Epithelial cell of proximal tubule (primary cell): ENCODE measurements around the gene DSN1. TPM values are rescaled to one million over a fixed set of nuclear protein-coding genes. Genes with fewer than 3 reads are reported as not detected.

Source experiments
- DNase-seq: peaks from one replicate; pipeline ENCODE4 v3.0.0-alpha.2; 2011; ENCODE audit warnings: low read depth
- H3K4me3 ChIP-seq: 2 replicates; pipeline ENCODE4 v1.5.1; 2011; ENCODE audit warnings: low read depth, mild to moderate bottlenecking, low read length
- CTCF ChIP-seq: conservative IDR thresholded peaks from 2 replicates; pipeline ENCODE4 v1.5.1; 2012; ENCODE audit warnings: low read depth, mild to moderate bottlenecking, low read length
- total RNA-seq: library from RNA; depleted of rRNA; stranded (reverse); fragments of >200 nt; gene quantifications from 2 replicates; pipeline ENCODE4 v1.2.3, GENCODE V29; 2015

Gene DSN1
- total RNA-seq, 1 donor from 2014 or later: 19.8 TPM

- TF ChIP-seq CTCF: no peak
- no peak overlapping the region for H3K4me3 ChIP-seq
- no peak for DNase-seq
These were observed 36.9 kb downstream of the DSN1 start for GRCh38 chr20:36736451-36737182.

GRCh38 chr20:36732456-36732855, 41.1 kb downstream of the DSN1 start:
- TF ChIP-seq CTCF: no peak
- no peak overlapping the region for H3K4me3 ChIP-seq
- no peak for DNase-seq

- DNase-seq: no peak
- TF ChIP-seq CTCF: peak; percentile 32
- H3K4me3 ChIP-seq: no peak overlapping the region
These were observed 44.6 kb downstream of the DSN1 start for GRCh38 chr20:36728986-36729385.

- DNase-seq: no peak
- H3K4me3 ChIP-seq: no peak overlapping the region
- no peak for TF ChIP-seq CTCF
These were observed 47.4 kb downstream of the DSN1 start for GRCh38 chr20:36726168-36726567.

- DNase-seq: peak; percentile 22
- TF ChIP-seq CTCF: no peak
- no peak overlapping the region for H3K4me3 ChIP-seq
These were observed 53.1 kb downstream of the DSN1 start for GRCh38 chr20:36720510-36720909.

GRCh38 chr20:36717657-36718056, 55.9 kb downstream of the DSN1 start:
- TF ChIP-seq CTCF: peak; percentile 43
- no peak overlapping the region for H3K4me3 ChIP-seq
- no peak for DNase-seq

- no peak overlapping the region for H3K4me3 ChIP-seq
- TF ChIP-seq CTCF: no peak
- DNase-seq: no peak
These were observed 56.5 kb downstream of the DSN1 start for GRCh38 chr20:36717021-36717420.
